Duodenal mucosa (tissue), 2 donors: Measurements from ENCODE around the gene TBCC.

Experiments used
- H3K27ac ChIP-seq: one replicate; pipeline ENCODE4 v1.7.0; 2013; ENCODE audit warnings: low read depth, low read length
- H3K27me3 ChIP-seq, 2 donors: one replicate each; pipeline ENCODE4 v1.7.0; 2013; ENCODE audit warnings: low read length in 2 of 2, control low read depth in 1 of 2; ENCODE audit not compliant: insufficient read depth in 2 of 2, control insufficient read depth in 1 of 2
- H3K36me3 ChIP-seq, 2 donors: one replicate each; pipeline ENCODE4 v1.7.0; 2013; ENCODE audit warnings: low read length in 2 of 2, control low read depth in 1 of 2; ENCODE audit not compliant: insufficient read depth in 2 of 2, control insufficient read depth in 1 of 2
- H3K4me1 ChIP-seq, 2 donors: one replicate each; pipeline ENCODE4 v1.7.0; 2013; ENCODE audit warnings: low read length in 2 of 2, control low read depth in 1 of 2; ENCODE audit not compliant: insufficient read depth in 2 of 2, control insufficient read depth in 1 of 2
- H3K4me3 ChIP-seq, 2 donors: one replicate each; pipeline ENCODE4 v1.7.0; 2013; ENCODE audit warnings: low read length in 2 of 2, low read depth in 1 of 2
- H3K9ac ChIP-seq, 2 donors: one replicate each; pipeline ENCODE4 v1.7.0; 2013; ENCODE audit warnings: low read length in 2 of 2, low read depth in 1 of 2
- H3K9me3 ChIP-seq, 2 donors: one replicate each; pipeline ENCODE4 v1.7.0; 2013; ENCODE audit warnings: low read length in 2 of 2, control low read depth in 1 of 2; ENCODE audit not compliant: control insufficient read depth in 1 of 2

The TBCC gene

GRCh38 chr6:42771741-42772100, 25.8 kb upstream of the TBCC start:
- peak overlapping the region; percentile 23 for H3K27ac ChIP-seq
- peak overlapping the region in 1 of 2 donors; percentile 27 for H3K4me3 ChIP-seq
- peak overlapping the region in 1 of 2 donors; percentile 11 for H3K9ac ChIP-seq
- H3K4me1 ChIP-seq = peaks cover 18 to 25% of the 10 kb centered on the region in 2 donors
- H3K27me3 ChIP-seq = no peaks in the 10 kb centered on the region
- no peaks in the 10 kb centered on the region for H3K9me3 ChIP-seq
- no peaks in the 10 kb centered on the region for H3K36me3 ChIP-seq

GRCh38 chr6:42769836-42770235, 23.9 kb upstream of the TBCC start:
- peaks cover 14 to 19% of the 10 kb centered on the region in 2 donors for H3K4me1 ChIP-seq
- H3K36me3 ChIP-seq = no peaks in the 10 kb centered on the region

GRCh38 chr6:42769051-42769450, 23.1 kb upstream of the TBCC start:
- Histone ChIP-seq H3K9ac (no peak overlapping the region), H3K9me3 (no peaks in the 10 kb centered on the region), H3K36me3 (no peaks in the 10 kb centered on the region), H3K4me1 (peaks cover 9 to 13% of the 10 kb centered on the region in 2 donors), H3K27me3 (no peaks in the 10 kb centered on the region), H3K27ac (no peak overlapping the region), H3K4me3 (no peak overlapping the region)

More at GRCh38 chr6:42769836-42770235, 23.9 kb upstream of the TBCC start:
- no peaks in the 10 kb centered on the region for H3K9me3 ChIP-seq
- no peak overlapping the region for H3K9ac ChIP-seq
- no peak overlapping the region for H3K27ac ChIP-seq
- no peaks in the 10 kb centered on the region for H3K27me3 ChIP-seq
- H3K4me3 ChIP-seq = no peak overlapping the region

GRCh38 chr6:42766163-42766670, 20.3 kb upstream of the TBCC start:
- Histone ChIP-seq H3K9me3 (no peaks in the 10 kb centered on the region), H3K36me3 (no peaks in the 10 kb centered on the region), H3K27me3 (no peaks in the 10 kb centered on the region), H3K4me3 (no peak overlapping the region), H3K27ac (no peak overlapping the region), H3K9ac (no peak overlapping the region), H3K4me1 (peaks cover 7 to 11% of the 10 kb centered on the region in 2 donors)

GRCh38 chr6:42764911-42765648, 19.2 kb upstream of the TBCC start:
- Histone ChIP-seq H3K36me3 (no peaks in the 10 kb centered on the region), H3K4me1 (peaks cover 0 to 11% of the 10 kb centered on the region in 2 donors), H3K4me3 (no peak overlapping the region), H3K27ac (no peak overlapping the region), H3K27me3 (no peaks in the 10 kb centered on the region), H3K9me3 (no peaks in the 10 kb centered on the region), H3K9ac (no peak overlapping the region)

- Histone ChIP-seq H3K27ac (no peak overlapping the region), H3K27me3 (no peaks in the 10 kb centered on the region), H3K9ac (no peak overlapping the region), H3K9me3 (no peaks in the 10 kb centered on the region), H3K36me3 (peaks cover 0 to 4% of the 10 kb centered on the region in 2 donors), H3K4me3 (no peak overlapping the region), H3K4me1 (peaks cover 0 to 11% of the 10 kb centered on the region in 2 donors)
Observed at GRCh38 chr6:42762950-42763349, 17.0 kb upstream of the TBCC start.

GRCh38 chr6:42762426-42762859, 16.5 kb upstream of the TBCC start:
- no peak overlapping the region for H3K9ac ChIP-seq
- H3K36me3 ChIP-seq = peaks cover 0 to 4% of the 10 kb centered on the region in 2 donors
- no peaks in the 10 kb centered on the region for H3K9me3 ChIP-seq
- H3K27me3 ChIP-seq = no peaks in the 10 kb centered on the region
- H3K4me3 ChIP-seq = no peak overlapping the region
- no peak overlapping the region for H3K27ac ChIP-seq
- H3K4me1 ChIP-seq = peaks cover 0 to 11% of the 10 kb centered on the region in 2 donors

- Histone ChIP-seq H3K27ac (no peak overlapping the region), H3K4me3 (no peak overlapping the region), H3K9me3 (no peaks in the 10 kb centered on the region), H3K36me3 (peaks cover 0 to 4% of the 10 kb centered on the region in 2 donors), H3K9ac (no peak overlapping the region), H3K27me3 (no peaks in the 10 kb centered on the region), H3K4me1 (peaks cover 0 to 11% of the 10 kb centered on the region in 2 donors)
Observed at GRCh38 chr6:42761287-42762067, 15.6 kb upstream of the TBCC start.

- no peaks in the 10 kb centered on the region for H3K9me3 ChIP-seq
- no peak overlapping the region for H3K4me3 ChIP-seq
- no peaks in the 10 kb centered on the region for H3K27me3 ChIP-seq
- no peak overlapping the region for H3K9ac ChIP-seq
- H3K4me1 ChIP-seq = peaks cover 0 to 11% of the 10 kb centered on the region in 2 donors
- H3K36me3 ChIP-seq = peaks cover 0 to 4% of the 10 kb centered on the region in 2 donors
- no peak overlapping the region for H3K27ac ChIP-seq
Observed at GRCh38 chr6:42758756-42759430, 13.0 kb upstream of the TBCC start.

GRCh38 chr6:42756722-42757121, 10.8 kb upstream of the TBCC start:
- no peak overlapping the region for H3K9ac ChIP-seq
- no peak overlapping the region for H3K4me3 ChIP-seq
- no peaks in the 10 kb centered on the region for H3K9me3 ChIP-seq
- H3K27me3 ChIP-seq = no peaks in the 10 kb centered on the region
- no peaks in the 10 kb centered on the region for H3K4me1 ChIP-seq
- peaks cover 0 to 4% of the 10 kb centered on the region in 2 donors for H3K36me3 ChIP-seq
- no peak overlapping the region for H3K27ac ChIP-seq
